ENCODE measurements around the gene PCDHGA3.
"Not testable (repeated sequence)": the region's sequence is repeated elsewhere in the genome, so short reads cannot be mapped to it uniquely, and the experiment has no call there.

PCDHGA3 gene

GRCh38 chr5:141343242-141343952 lies at the start of gene PCDHGA3:
Gene PCDHGA3, plus strand, starts transcription at chr5:141343829. Its CDS starts 205 bp downstream, at chr5:141344034.
- DNase-seq, result no peak

- no peak for DNase-seq
Observed at GRCh38 chr5:141298376-141298775, 45.3 kb upstream of the PCDHGA3 start.

GRCh38 chr5:141303756-141304155 lies 39.9 kb upstream of the PCDHGA3 start, which contains the start of gene SLC25A2:
Gene SLC25A2, minus strand, starts transcription at chr5:141304049. Its CDS starts 184 bp downstream, at chr5:141303865.
- DNase-seq, result no peak

- DNase-seq, result no peak
Observed at GRCh38 chr5:141306630-141307029, 37.0 kb upstream of the PCDHGA3 start.

GRCh38 chr5:141313711-141314110 lies 29.9 kb upstream of the PCDHGA3 start:
- DNase-seq, result no peak

- DNase-seq, result not testable (repeated sequence)
Observed at GRCh38 chr5:141316963-141317362, 26.7 kb upstream of the PCDHGA3 start.

GRCh38 chr5:141319202-141319601 lies 24.4 kb upstream of the PCDHGA3 start:
- no peak for DNase-seq

- no peak for DNase-seq
Observed at GRCh38 chr5:141319699-141320098, 23.9 kb upstream of the PCDHGA3 start.

- DNase-seq, result no peak
Observed at GRCh38 chr5:141320225-141321169, 23.1 kb upstream of the PCDHGA3 start, which contains the start of gene TAF7. Gene TAF7, minus strand, starts transcription at chr5:141320784. Its CDS starts 740 bp downstream, at chr5:141320044.

- no peak for DNase-seq
Observed at GRCh38 chr5:141322261-141322660, 21.4 kb upstream of the PCDHGA3 start.

- no peak for DNase-seq
Observed at GRCh38 chr5:141326088-141326854, 17.4 kb upstream of the PCDHGA3 start.

GRCh38 chr5:141328231-141328630 lies 15.4 kb upstream of the PCDHGA3 start:
- DNase-seq, result no peak

- no peak for DNase-seq
Observed at GRCh38 chr5:141330299-141331080, 13.1 kb upstream of the PCDHGA3 start, which contains the start of gene PCDHGA1. Gene PCDHGA1, plus strand, starts transcription at chr5:141330514.

GRCh38 chr5:141332571-141332970 lies 11.1 kb upstream of the PCDHGA3 start:
- not testable (repeated sequence) for DNase-seq

- DNase-seq, result no peak
Observed at GRCh38 chr5:141338538-141339306, 4.9 kb upstream of the PCDHGA3 start, which contains the start of gene PCDHGA2. Gene PCDHGA2, plus strand, starts transcription at chr5:141338760.

- not testable (repeated sequence) for DNase-seq
Observed at GRCh38 chr5:141340781-141341354, 2.8 kb upstream of the PCDHGA3 start.

- no peak for DNase-seq
Observed at GRCh38 chr5:141342773-141343172, 856 bp upstream of the PCDHGA3 start.

- no peak for DNase-seq
Observed at GRCh38 chr5:141343953-141344463, 379 bp downstream of the PCDHGA3 start.

GRCh38 chr5:141345327-141345726 lies 1.7 kb downstream of the PCDHGA3 start:
- DNase-seq, result no peak

GRCh38 chr5:141346017-141346416 lies 2.4 kb downstream of the PCDHGA3 start:
- not testable (repeated sequence) for DNase-seq

Data from cortex of kidney (tissue), 1 donor.